Measurements from ENCODE around the gene PTGDR.

The PTGDR gene

DNA sequence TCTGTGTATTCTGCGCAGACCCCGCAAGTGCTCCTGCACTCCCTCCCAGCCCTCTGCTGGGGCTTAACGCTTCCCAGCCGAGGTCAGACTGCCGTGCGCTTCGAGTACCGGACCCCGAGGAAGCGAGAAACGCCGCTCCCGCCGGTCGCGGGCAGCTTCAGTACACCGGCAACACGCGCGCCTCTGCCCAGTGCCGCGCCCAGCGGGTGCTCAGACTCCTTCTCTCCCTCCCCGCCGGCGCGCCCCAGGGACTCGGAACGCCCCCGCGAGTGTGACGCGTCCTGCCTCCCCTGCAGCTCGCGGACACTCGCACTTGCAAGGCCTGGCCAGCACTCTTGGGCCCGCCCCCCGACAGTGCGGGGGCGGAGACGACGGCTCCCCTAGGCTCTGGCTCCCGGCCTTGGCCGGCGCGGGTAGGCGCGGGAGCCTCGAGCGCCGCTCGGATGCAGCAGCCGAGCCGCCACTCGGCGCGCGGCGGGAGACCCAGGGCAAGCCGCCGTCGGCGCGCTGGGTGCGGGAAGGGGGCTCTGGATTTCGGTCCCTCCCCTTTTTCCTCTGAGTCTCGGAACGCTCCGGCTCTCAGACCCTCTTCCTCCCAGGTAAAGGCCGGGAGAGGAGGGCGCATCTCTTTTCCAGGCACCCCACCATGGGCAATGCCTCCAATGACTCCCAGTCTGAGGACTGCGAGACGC is 46.6 kb downstream of the PTGDR start, which contains the start of gene PTGER2:
Gene PTGER2, plus strand, starts transcription at position 410 of the 692 bp plus-strand sequence. Its CDS starts 237 bp downstream, at position 647.
- DNase-seq = no peak

DNA sequence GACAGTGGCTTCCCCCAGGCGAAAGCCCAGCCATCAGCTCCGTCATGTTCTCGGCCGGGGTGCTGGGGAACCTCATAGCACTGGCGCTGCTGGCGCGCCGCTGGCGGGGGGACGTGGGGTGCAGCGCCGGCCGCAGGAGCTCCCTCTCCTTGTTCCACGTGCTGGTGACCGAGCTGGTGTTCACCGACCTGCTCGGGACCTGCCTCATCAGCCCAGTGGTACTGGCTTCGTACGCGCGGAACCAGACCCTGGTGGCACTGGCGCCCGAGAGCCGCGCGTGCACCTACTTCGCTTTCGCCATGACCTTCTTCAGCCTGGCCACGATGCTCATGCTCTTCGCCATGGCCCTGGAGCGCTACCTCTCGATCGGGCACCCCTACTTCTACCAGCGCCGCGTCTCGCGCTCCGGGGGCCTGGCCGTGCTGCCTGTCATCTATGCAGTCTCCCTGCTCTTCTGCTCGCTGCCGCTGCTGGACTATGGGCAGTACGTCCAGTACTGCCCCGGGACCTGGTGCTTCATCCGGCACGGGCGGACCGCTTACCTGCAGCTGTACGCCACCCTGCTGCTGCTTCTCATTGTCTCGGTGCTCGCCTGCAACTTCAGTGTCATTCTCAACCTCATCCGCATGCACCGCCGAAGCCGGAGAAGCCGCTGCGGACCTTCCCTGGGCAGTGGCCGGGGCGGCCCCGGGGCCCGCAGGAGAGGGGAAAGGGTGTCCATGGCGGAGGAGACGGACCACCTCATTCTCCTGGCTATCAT is 47.3 kb downstream of the PTGDR start:
- DNase-seq = no peak

DNA sequence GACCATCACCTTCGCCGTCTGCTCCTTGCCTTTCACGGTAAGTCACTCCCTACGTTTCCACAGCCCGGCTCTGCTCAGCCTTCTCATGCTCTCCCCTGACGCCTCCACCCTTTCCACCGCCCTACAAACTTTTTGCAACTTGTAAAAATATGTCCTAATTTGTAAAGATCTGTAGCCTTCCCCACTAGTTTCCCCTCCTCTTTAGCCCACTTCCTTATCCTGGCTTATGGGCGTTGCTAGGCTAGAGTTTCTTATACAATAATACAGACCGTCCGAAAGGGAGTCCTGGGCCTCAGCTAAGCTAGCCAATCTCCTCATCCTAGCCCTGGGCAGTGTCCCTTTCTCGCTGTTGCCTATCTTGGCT is 47.8 kb downstream of the PTGDR start:
- DNase-seq = no peak

DNA sequence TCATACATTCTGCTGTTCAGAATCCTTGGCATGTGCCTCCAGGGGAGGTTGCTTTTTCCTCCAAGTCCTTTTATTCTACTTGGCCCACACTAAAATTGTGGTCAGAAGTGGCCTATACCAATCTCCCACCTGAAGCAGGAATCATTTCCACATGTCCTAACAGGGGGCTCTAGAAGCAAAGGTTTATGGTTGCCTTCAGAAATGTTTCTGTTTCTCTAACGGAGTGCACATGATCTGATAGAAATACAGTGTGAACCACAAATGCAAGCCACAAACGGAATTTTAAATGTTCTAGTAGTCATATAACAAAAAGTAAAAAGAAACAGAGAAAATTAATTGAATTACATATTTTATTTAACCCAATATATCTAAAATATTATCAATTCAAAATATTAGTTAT is 50.6 kb downstream of the PTGDR start:
- no peak for DNase-seq

DNA sequence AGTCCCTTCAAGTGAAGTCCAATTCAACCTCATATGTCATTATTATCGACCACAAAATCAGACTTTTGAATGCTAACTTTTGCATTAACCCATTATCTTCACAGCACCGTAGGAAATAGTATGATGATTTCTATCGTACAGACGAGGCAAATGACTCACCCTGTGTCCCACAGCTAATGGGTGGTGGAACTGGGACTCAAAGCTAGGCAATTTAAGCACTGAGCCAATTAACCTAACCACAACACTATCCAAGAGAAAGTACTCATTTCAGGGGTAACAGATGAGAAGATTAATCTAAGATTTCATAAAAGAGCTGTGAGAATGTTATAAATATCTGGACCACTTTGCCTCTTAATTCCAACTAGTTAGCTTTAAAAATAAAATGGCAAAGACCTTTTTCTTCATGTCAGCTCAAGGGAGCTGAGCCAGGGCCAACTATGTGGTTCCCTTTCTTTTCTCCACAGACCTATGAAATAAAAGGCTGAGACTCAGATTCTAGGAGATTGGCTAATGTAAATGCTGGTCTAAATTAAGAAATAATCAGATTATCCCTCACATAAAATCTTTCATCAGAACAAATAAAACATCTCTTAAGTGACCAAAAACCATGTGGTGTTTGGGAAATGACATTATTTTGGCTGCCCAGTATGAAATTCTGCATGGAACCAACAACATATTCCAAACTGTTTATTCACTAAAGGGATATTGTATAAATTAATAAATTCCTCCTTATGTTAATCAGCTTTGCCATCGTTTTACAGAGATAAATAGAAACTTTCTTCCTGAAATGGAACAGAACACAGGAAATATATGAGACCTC is 51.5 kb downstream of the PTGDR start:
- no peak for DNase-seq

DNA sequence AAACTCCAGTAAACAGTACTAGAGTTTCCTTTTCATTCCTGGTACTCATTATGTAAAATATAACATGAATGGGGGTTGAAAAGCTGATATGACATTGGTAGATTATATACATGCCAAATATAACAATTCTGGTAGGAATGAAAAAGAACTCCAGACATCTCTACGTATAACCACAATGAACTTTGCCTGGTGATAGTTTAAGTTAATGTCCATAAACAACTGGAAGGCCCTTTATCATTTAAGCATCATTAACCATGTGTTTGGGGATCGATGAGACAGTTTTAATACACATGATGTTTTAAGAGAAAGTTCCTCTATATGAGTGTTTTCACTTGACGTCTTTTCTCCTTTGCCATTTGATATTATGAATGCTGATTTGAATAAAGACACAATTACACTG is 52.4 kb downstream of the PTGDR start:
- no peak for DNase-seq

DNA sequence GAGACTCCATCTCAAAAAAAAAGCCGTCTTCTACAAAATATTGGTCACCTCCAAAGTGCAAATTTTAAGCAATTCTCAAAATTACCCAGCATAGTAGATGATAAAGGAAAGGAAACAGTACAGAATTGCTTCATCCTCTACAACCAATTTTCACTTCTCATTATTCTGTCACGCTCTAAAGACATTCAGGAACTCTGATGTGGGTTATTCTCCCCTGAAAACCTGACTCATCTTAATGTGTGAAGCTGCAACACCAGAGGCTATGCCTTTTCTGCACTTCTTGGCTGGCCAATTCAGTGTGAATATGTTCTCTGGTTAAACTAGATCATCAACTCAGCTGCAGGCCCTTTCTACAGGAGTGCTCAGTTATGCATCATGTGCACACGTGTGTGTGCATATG is 57.6 kb downstream of the PTGDR start:
- no peak for DNase-seq

DNA sequence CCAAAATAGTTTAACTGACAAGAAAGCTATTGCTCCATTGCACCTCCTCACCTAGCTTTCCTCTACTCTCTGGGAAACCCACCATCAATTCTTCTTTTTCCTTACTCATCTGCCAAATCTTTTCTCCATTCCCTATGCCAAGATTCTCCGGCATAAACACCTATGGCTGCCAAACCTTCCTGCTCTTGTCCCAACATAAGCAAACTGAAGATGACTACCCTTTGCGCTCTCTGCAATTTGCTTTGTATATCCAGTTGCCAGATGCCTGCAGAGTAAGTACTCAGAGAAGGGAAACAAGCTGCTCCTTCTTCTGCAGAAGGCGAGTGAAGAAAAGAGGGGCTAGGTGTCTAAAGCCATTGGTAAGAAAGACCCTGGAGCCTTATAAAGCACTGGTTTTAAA is 58.1 kb downstream of the PTGDR start:
- DNase-seq = no peak

Data from NCI-H1694 treated with DMSO at 0.1 percent for 48 hours (cell line).